NCI-H2196 treated with DMSO at 0.1 percent for 48 hours (cell line): ENCODE measurements around the gene GAS1.

Experiments used
- DNase-seq: peaks from one replicate; lab custom pipeline; 2025; ENCODE audit not compliant: unreplicated experiment; lab: John Stamatoyannopoulos, UW

The GAS1 gene

GRCh38 chr9:86965636-86966395 is 18.5 kb upstream of the GAS1 start:
- DNase-seq, result no peak

DNA sequence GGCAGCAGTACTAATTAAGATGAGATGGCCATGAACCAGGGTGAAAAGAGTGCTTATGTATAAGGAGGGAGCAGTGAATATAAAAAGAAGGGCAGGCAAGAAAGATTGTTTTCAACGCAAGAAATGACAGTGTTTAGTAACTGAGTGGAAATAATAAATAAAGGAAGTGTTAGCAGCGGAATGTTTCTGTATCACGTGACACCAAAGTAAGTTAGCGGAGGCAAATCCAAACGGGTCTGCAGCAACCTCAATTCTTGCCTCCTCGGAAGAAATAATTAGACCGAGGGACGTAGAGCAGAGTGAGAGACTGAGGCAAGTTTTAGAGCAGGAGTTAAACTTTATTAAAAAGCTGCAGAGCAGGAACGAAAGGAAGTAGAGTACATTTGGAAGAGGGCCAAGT is 15.4 kb upstream of the GAS1 start:
- no peak for DNase-seq

DNA sequence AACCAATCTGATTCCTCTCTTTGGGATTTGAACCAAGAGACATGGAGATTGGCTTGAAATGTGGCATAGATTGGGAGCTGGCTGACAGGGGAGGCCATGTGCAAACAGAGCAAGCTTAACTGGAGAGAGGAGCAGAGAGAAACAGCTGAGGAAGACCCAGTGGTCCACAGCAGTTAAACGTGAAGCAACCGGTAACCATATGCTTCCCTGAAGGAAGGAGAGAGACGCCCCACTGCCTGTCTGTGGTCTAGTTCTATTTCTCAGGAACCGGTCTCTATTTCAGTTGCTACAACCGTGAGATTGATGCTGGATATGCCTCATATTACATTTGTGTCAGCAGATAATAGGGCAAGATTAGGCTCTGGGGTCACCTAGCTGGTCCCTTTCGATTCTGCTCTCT is 13.6 kb upstream of the GAS1 start:
- no peak for DNase-seq

DNA sequence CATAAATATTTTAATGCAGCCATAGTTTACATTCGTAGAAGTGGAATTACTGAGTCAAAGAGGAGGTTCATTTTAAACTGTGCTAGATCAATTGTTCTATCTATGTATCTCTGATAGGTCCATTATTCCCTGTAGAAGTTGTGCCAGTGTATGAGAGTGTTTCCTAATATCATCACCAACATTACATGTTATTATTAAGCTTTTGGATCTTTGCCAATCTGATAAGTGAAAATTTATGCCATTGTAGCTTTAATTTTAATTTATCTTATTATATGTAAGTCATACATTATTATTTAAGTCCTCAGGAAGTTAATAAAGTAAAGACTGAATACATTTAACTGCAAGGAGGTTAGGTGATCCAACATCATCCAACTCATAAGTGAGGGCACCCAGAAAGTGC is 10.9 kb upstream of the GAS1 start:
- no peak for DNase-seq

GRCh38 chr9:86955561-86955960 is 8.3 kb upstream of the GAS1 start:
- no peak for DNase-seq

GRCh38 chr9:86955042-86955441 is 7.7 kb upstream of the GAS1 start:
- DNase-seq, result no peak

- DNase-seq, result no peak
These were observed 5.9 kb upstream of the GAS1 start for GRCh38 chr9:86953181-86953580.

GRCh38 chr9:86948074-86948929 is 996 bp upstream of the GAS1 start:
- DNase-seq, result peak; percentile 3

GRCh38 chr9:86946201-86947145 is 833 bp downstream of the GAS1 start:
- peak; percentile 18 for DNase-seq

DNA sequence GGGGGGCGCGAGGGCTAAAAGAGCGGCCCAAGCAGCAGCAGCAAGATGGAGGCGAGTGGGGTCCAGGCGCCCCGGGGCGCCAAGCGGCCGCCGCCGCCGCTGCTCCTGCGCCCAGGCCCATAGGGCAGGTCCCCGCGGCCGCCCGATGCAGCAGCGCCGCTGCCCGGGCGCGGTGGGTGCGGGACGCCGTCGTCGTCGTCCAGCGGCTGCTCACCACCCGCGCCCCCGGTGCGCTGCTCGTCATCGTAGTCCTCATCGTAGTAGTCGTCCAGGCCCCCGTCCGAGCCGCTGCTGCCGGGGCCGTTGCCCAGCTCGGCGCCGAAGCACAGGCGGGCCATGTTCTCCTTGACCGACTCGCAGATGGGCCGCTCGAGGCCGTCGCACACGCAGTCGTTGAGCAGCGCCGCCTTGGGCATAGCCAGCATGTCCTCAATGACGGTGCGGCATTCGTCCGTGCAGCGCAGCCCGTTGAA is 1.5 kb downstream of the GAS1 start:
- DNase-seq, result no peak

DNA sequence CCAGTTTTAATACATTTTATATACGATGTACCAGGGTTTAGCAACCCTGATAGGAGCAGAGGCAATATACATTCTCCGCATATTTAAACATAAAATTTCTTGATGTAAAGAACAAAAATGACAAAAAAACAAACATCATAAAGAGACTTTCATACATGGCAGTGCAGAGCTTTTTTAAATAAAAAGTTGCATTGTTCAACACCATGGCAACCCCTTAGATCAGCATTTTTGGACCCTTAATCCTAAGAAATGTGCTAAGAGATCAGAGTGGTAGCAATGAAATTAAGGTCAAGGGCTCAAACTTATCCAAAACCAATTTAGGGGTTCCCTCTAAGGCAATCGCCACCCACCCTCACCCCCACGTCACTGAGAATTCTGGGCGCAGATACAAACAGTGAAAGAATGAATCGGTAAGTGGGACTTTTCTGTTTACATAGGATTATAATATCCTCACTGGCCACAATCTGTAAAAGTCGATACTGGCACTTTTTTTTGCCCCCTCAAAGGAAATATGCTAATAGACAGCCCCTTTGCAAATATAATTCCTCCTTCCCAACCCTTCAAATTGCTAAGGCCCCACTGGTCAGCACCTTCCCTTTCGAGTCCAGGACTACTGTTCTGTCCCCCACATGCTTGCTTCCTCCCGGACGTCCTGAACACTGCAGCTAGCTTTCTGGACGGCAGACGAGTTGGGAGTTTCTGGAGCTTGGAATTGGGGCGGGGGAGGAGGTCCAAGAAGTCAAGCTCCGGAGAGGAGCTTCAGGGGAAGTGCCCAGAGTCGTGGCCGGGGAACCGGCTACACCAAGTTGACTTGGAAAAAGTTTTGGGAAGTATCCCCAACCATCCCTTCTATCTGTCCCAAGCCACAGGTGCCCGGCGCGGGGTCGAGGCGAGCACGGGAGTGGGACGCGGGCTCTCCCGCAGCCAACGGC is 2.2 kb downstream of the GAS1 start:
- DNase-seq, result no peak

GRCh38 chr9:86943201-86944113 is 3.8 kb downstream of the GAS1 start:
- DNase-seq, result no peak

DNA sequence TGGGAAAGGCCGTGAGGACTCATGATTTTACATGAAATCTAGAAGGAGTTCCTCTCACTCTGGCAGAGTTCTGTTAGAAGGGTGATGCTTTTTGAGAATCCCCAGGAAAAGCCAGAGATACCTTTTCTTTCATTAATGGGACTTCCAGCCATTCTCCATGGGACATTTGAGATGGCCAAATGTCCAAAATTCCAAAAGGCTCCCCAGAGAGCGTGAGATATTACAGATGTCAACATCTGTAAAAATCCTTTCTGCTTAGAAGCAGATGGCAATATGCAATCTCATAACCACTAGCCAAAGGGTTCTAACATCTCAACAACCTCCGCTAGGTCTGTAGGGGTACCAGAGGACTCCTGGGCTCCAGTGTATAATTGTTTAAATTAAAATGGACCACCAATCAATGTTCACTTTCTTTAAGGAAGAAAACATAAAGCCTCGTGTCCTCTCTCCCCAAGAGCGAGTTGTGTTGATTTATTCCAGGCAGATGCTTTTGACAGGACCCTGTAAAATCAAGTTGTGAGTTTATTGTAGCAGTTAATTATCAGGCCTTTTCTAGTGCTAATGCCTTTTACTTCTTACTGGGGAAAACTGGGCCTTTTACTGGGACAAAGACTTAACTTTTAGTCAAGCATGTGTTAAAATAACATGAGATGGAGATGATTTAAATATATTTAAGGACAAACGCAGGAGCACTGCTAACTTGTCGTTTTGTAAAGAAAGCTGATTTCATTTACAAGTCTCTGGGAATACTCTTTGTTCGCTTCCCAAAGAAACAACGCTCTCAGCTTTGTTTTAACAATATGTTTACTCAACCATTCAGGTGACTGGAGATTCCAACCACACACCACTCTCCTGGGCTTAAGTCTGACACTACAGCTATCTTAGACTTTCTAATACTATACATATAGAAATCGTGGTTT is 4.8 kb downstream of the GAS1 start:
- no peak for DNase-seq

- DNase-seq, result no peak
These were observed 6.1 kb downstream of the GAS1 start for GRCh38 chr9:86941197-86941596.

DNA sequence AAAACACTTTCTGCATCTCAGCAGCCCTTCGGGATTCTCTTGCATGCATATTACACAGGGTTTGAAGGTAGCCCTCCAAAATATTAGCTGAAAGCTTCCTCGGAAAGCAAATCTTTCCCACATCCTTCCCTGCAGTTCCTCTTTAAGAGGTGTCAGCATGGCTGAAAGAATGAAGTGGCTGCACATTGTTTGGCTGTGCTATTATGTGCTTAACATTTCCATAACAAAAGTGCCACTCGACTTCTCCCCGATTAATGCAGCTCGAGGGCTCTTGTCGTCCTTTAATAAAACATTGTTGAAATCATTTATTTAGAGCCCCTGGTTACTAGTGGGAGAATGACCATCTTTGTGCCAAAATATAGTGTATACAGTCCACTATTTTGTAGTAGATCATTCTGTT is 6.5 kb downstream of the GAS1 start:
- no peak for DNase-seq

DNA sequence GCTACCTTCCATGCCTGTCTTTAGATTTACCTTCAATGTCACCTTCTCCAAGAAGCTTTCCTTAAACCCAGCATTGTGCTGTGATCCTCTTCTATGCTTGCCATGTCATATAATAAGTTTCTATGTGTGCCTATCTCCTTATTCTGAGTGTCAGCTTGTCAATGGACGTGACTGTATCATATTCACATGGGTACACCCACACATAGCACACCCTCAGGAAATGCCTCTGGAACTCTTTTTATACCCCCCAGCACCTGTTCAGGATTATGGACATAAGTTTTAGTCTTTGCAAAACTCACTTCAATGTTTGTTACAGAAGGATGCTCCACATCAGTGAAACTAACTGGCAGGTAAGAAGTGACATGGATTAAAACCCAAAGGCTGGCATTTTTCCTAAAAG is 7.4 kb downstream of the GAS1 start:
- DNase-seq, result no peak

DNA sequence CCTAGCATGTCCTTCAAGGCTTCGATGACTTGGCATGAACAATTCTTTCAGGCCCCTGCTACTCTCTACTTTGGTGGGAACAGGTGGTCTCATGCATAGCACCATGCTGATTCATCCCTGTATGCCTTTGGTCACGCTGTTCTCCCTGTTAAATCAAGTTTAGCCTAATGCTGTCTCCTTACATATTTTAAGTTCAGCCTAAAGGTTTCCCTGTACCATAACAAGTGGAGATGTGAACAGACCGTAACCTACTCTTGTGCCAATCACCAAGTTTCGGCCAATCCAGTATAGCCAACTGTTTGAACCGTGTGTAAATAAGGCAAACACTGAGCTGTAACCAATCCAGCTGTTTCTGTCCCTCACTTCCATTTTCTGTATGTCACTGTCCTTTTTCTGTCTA is 8.0 kb downstream of the GAS1 start:
- no peak for DNase-seq

GRCh38 chr9:86938780-86939179 is 8.5 kb downstream of the GAS1 start:
- no peak for DNase-seq
